DOHH2 (cell line): ENCODE measurements around the gene CNN1.
"Not testable (repeated sequence)": the region's sequence is repeated elsewhere in the genome, so short reads cannot be mapped to it uniquely, and the experiment has no call there.

Source experiments
- H3F3A ChIP-seq: fragments of 200-600 bp; sonication (generic), shearing (Covaris generic); 2 replicates; pipeline ENCODE4 v1.6.0; 2016; ENCODE audit warnings: antibody characterized with exemption, mild to moderate bottlenecking; ENCODE audit not compliant: control insufficient read depth, insufficient read depth
- H3K27ac ChIP-seq: fragments of 200-600 bp; sonication (generic); 2 replicates; pipeline ENCODE4 v1.5.1; 2014; ENCODE audit warnings: low read depth, mild to moderate bottlenecking, low read length, moderate library complexity
- H3K27me3 ChIP-seq: fragments of 200-600 bp; sonication (generic); 2 replicates; pipeline ENCODE4 v1.6.1; 2014; ENCODE audit warnings: mild to moderate bottlenecking, low read length, mixed read lengths; ENCODE audit not compliant: control insufficient read depth
- H3K36me3 ChIP-seq: fragments of 200-600 bp; sonication (generic); 2 replicates; pipeline ENCODE4 v1.6.1; 2014; ENCODE audit warnings: mild to moderate bottlenecking, low read length, moderate library complexity, mixed read lengths; ENCODE audit not compliant: control insufficient read depth
- H3K4me1 ChIP-seq: fragments of 200-600 bp; sonication (generic); 2 replicates; pipeline ENCODE4 v1.6.1; 2014; ENCODE audit warnings: mild to moderate bottlenecking, low read length, mixed read lengths; ENCODE audit not compliant: control insufficient read depth
- H3K4me2 ChIP-seq: fragments of 200-600 bp; sonication (generic); 2 replicates; pipeline ENCODE4 v1.6.0; 2014; ENCODE audit warnings: mild to moderate bottlenecking, low read length, moderate library complexity
- H3K4me3 ChIP-seq: fragments of 200-600 bp; sonication (generic); 2 replicates; pipeline ENCODE4 v1.5.1; 2014; ENCODE audit warnings: mild to moderate bottlenecking, low read length, mixed read lengths
- H3K79me2 ChIP-seq: fragments of 200-600 bp; sonication (generic); 2 replicates; pipeline ENCODE4 v1.6.1; 2014; ENCODE audit warnings: mild to moderate bottlenecking, low read length, mixed read lengths; ENCODE audit not compliant: control insufficient read depth
- H3K9me2 ChIP-seq: fragments of 200-600 bp; sonication (generic); replicated peaks from 2 replicates; pipeline ENCODE4 v1.6.1; 2014; ENCODE audit warnings: mild to moderate bottlenecking, low read length, mixed read lengths; ENCODE audit not compliant: control insufficient read depth
- H3K9me3 ChIP-seq: fragments of 200-600 bp; sonication (generic); 2 replicates; pipeline ENCODE4 v1.6.1; 2014; ENCODE audit warnings: antibody characterized with exemption, low read length, mixed read lengths; ENCODE audit not compliant: control insufficient read depth, insufficient read depth
- H4K20me1 ChIP-seq: fragments of 200-600 bp; sonication (generic); 2 replicates; pipeline ENCODE4 v1.6.0; 2014; ENCODE audit warnings: low read depth, mild to moderate bottlenecking, antibody characterized with exemption, low read length, moderate library complexity; ENCODE audit not compliant: control insufficient read depth, insufficient read depth
- CTCF ChIP-seq: fragments of 200-600 bp; sonication (generic); IDR thresholded peaks from one replicate; pipeline ENCODE4 v1.5.1; 2014; ENCODE audit warnings: antibody characterized with exemption, mild to moderate bottlenecking, low read depth, low read length; ENCODE audit not compliant: poor library complexity, severe bottlenecking
- EZH2phosphoT487 ChIP-seq: fragments of 200-600 bp; sonication (generic); IDR thresholded peaks from 2 replicates; pipeline ENCODE4 v1.6.1; 2017; ENCODE audit warnings: borderline replicate concordance, mild to moderate bottlenecking, antibody characterized with exemption, low read length, moderate library complexity, mixed read lengths

The CNN1 gene

GRCh38 chr19:11566164-11566563 lies 27.5 kb downstream of the CNN1 start:
- peaks cover 30% of the 10 kb centered on the region for H3K79me2 ChIP-seq
- TF ChIP-seq EZH2phosphoT487 (no peak), CTCF (no peak)
- peaks cover 12% of the 10 kb centered on the region for H3K36me3 ChIP-seq
- H3K9me3 ChIP-seq = no peaks in the 10 kb centered on the region
- no peaks in the 10 kb centered on the region for H4K20me1 ChIP-seq
- H3F3A ChIP-seq = peaks cover 29% of the 10 kb centered on the region
- H3K4me2 ChIP-seq = peak overlapping the region; percentile 59
- no peaks in the 10 kb centered on the region for H3K27me3 ChIP-seq
- no peaks in the 10 kb centered on the region for H3K9me2 ChIP-seq
- H3K27ac ChIP-seq = peak overlapping the region; percentile 84
- H3K4me1 ChIP-seq = peaks cover 84% of the 10 kb centered on the region
- peak overlapping the region; percentile 22; the same call in 1 of the 2 replicates for H3K4me3 ChIP-seq

GRCh38 chr19:11570039-11570462 lies 31.4 kb downstream of the CNN1 start:
- H3K27me3 ChIP-seq = no peaks in the 10 kb centered on the region
- peaks cover 16% of the 10 kb centered on the region for H3K79me2 ChIP-seq
- TF ChIP-seq CTCF (no peak), EZH2phosphoT487 (no peak)
- H3K9me2 ChIP-seq = no peaks in the 10 kb centered on the region
- no peak overlapping the region for H3K27ac ChIP-seq
- H4K20me1 ChIP-seq = no peaks in the 10 kb centered on the region
- H3K4me2 ChIP-seq = peak overlapping the region; percentile 6; the same call in 1 of the 2 replicates
- H3K36me3 ChIP-seq = peaks cover 8% of the 10 kb centered on the region; the same call in 1 of the 2 replicates
- no peaks in the 10 kb centered on the region for H3K9me3 ChIP-seq
- H3K4me1 ChIP-seq = peaks cover 60% of the 10 kb centered on the region
- no peak overlapping the region for H3K4me3 ChIP-seq
- peaks cover 24% of the 10 kb centered on the region for H3F3A ChIP-seq

- not testable (repeated sequence) for H3K36me3 ChIP-seq, H3K9me3 ChIP-seq, H3K4me3 ChIP-seq, H3K27ac ChIP-seq, H3K4me2 ChIP-seq, H3K79me2 ChIP-seq, H3K27me3 ChIP-seq, H3K9me2 ChIP-seq, H3F3A ChIP-seq, H4K20me1 ChIP-seq
- peaks cover 41% of the 10 kb centered on the region for H3K4me1 ChIP-seq
Measured at GRCh38 chr19:11573354-11573753, 34.7 kb downstream of the CNN1 start.

- not testable (repeated sequence) for H3K4me3 ChIP-seq, H3K9me2 ChIP-seq, H3K27me3 ChIP-seq, H3K4me2 ChIP-seq, H3F3A ChIP-seq, H4K20me1 ChIP-seq, H3K79me2 ChIP-seq, H3K36me3 ChIP-seq, H3K9me3 ChIP-seq, H3K27ac ChIP-seq
- H3K4me1 ChIP-seq = peaks cover 41% of the 10 kb centered on the region
Measured at GRCh38 chr19:11573763-11574162, 35.1 kb downstream of the CNN1 start.
